PC-9 (cell line): ENCODE results near the gene LTBP4. TPM values are rescaled to one million over a fixed set of nuclear protein-coding genes. Genes with fewer than 3 reads are reported as not detected.

Source experiments
- BruUV-seq: library from RNA; stranded (reverse); fragments of 400-500 nt; replicated peaks from 2 replicates; lab custom pipeline; 2021; lab: Mats Ljungman, UMichigan
- CTCF ChIA-PET: fragments of 300-600 bp; sonication (Branson Sonifier 250); formaldehyde crosslinking; loops from one replicate; lab custom pipeline; 2022; ENCODE audit warnings: antibody characterized with exemption; lab: Charles Lee
- POLR2A ChIA-PET: fragments of 300-600 bp; sonication (Branson Sonifier 250); formaldehyde crosslinking; loops from one replicate; lab custom pipeline; 2022; ENCODE audit warnings: antibody characterized with exemption; ENCODE audit not compliant: unreplicated experiment; lab: Charles Lee
- DNase-seq, 2 experiments: peaks; one replicate each; pipeline versions ENCODE4 v3.0.0 to v3.0.0-alpha.2; 2015 to 2022; ENCODE audit warnings: mixed read lengths in 1 of 2
- H2AFZ ChIP-seq: fragments of 200-600 bp; sonication (generic); 2 replicates; pipeline ENCODE4 v1.8.1; 2017; ENCODE audit warnings: antibody characterized with exemption
- H3F3A ChIP-seq: fragments of 200-600 bp; sonication (generic); 2 replicates; pipeline ENCODE4 v1.8.1; 2017; ENCODE audit warnings: antibody characterized with exemption, mild to moderate bottlenecking, low read depth; ENCODE audit not compliant: insufficient read depth
- H3K27ac ChIP-seq: fragments of 200-600 bp; sonication (generic); 2 replicates; pipeline ENCODE4 v1.6.1; 2016; ENCODE audit warnings: mixed run types
- H3K27me3 ChIP-seq: fragments of 200-600 bp; sonication (generic); 2 replicates; pipeline ENCODE4 v1.6.1; 2016; ENCODE audit warnings: low read depth, mixed run types; ENCODE audit not compliant: insufficient read depth
- H3K36me3 ChIP-seq: fragments of 200-600 bp; sonication (generic); 2 replicates; pipeline ENCODE4 v1.6.1; 2016; ENCODE audit warnings: low read depth, mixed run types
- H3K4me1 ChIP-seq: fragments of 200-600 bp; sonication (generic); replicated peaks from 2 replicates; pipeline ENCODE4 v1.6.1; 2016; ENCODE audit warnings: mixed run types; ENCODE audit not compliant: insufficient read depth
- H3K4me2 ChIP-seq: fragments of 200-600 bp; sonication (generic); 2 replicates; pipeline ENCODE4 v1.6.1; 2017; ENCODE audit warnings: mixed run types
- H3K4me3 ChIP-seq: fragments of 200-600 bp; sonication (generic); 2 replicates; pipeline ENCODE4 v1.6.1; 2016; ENCODE audit warnings: mixed run types
- H3K79me2 ChIP-seq: fragments of 200-600 bp; sonication (generic); 2 replicates; pipeline ENCODE4 v1.6.1; 2017; ENCODE audit warnings: low read depth, mixed run types
- H3K9me2 ChIP-seq: fragments of 200-600 bp; sonication (generic); 2 replicates; pipeline ENCODE4 v1.8.1; 2017; ENCODE audit warnings: mild to moderate bottlenecking; ENCODE audit not compliant: insufficient read depth
- H3K9me3 ChIP-seq: fragments of 200-600 bp; sonication (generic); 2 replicates; pipeline ENCODE4 v1.8.1; 2016; ENCODE audit warnings: low read depth; ENCODE audit not compliant: insufficient read depth
- H4K20me1 ChIP-seq: fragments of 200-600 bp; sonication (generic); 2 replicates; pipeline ENCODE4 v1.8.1; 2017; ENCODE audit not compliant: insufficient read depth
- CTCF ChIP-seq: fragments of 200-600 bp; sonication (generic); conservative IDR thresholded peaks from 2 replicates; pipeline ENCODE4 v1.6.1; 2017; ENCODE audit warnings: mixed run types, antibody characterized with exemption, mild to moderate bottlenecking, moderate library complexity
- EZH2 ChIP-seq: fragments of 200-600 bp; sonication (generic); IDR thresholded peaks from 2 replicates; pipeline ENCODE4 v1.8.0; 2017; ENCODE audit warnings: antibody characterized with exemption, low read depth
- intact Hi-C: fragments of 100-400 bp; cut with micrococcal nuclease; formaldehyde crosslinking; loops from one replicate; pipeline ENCODE4 v1.10.0; 2022; ENCODE audit not compliant: unreplicated experiment
- total RNA-seq: library from RNA; stranded (reverse); gene quantifications from 2 replicates; pipeline ENCODE4 v1.2.3, GENCODE V29; 2021

The LTBP4 gene
- total RNA-seq, 1 experiment from 2014 or later, result 163 TPM

- Histone ChIP-seq H3K79me2 (no peaks in the 10 kb centered on the region), H3K4me1 (no peaks in the 10 kb centered on the region), H2AFZ (no peak overlapping the region), H3K36me3 (peaks cover 6% of the 10 kb centered on the region; the same call in 1 of the 2 replicates), H3K9me3 (no peaks in the 10 kb centered on the region), H3K4me3 (no peak overlapping the region), H3K27me3 (no peaks in the 10 kb centered on the region), H4K20me1 (no peaks in the 10 kb centered on the region; the same call in 1 of the 2 replicates), H3F3A (peaks cover 16% of the 10 kb centered on the region; the same call in 1 of the 2 replicates), H3K9me2 (no peaks in the 10 kb centered on the region), H3K27ac (no peak overlapping the region), H3K4me2 (no peak overlapping the region)
- no peak for TF ChIP-seq EZH2
- DNase-seq, result no peak
- intact Hi-C loops, result no loop called here
- BruUV-seq, result no TSS peak
- ChIA-PET POLR2A (interaction anchor here (0.7 kb wide), 1 partner anchor 11 kb away, joined by 4 read pairs; no protein-coding TSS in a partner anchor), CTCF (no interaction called here)
Measured at GRCh38 chr19:40625406-40626120, 24.4 kb downstream of the LTBP4 start.

GRCh38 chr19:40626918-40627317 lies 25.7 kb downstream of the LTBP4 start:
- no peak for DNase-seq
- Histone ChIP-seq H3K9me2 (no peaks in the 10 kb centered on the region), H3K79me2 (no peaks in the 10 kb centered on the region), H3K27me3 (no peaks in the 10 kb centered on the region), H3K4me1 (no peaks in the 10 kb centered on the region), H4K20me1 (no peaks in the 10 kb centered on the region; the same call in 1 of the 2 replicates), H3K36me3 (no peaks in the 10 kb centered on the region), H2AFZ (no peak overlapping the region), H3K9me3 (no peaks in the 10 kb centered on the region), H3K4me3 (no peak overlapping the region), H3K4me2 (no peak overlapping the region), H3F3A (peaks cover 12% of the 10 kb centered on the region; the same call in 1 of the 2 replicates), H3K27ac (no peak overlapping the region)
- ChIA-PET POLR2A (no interaction called here), CTCF (no interaction called here)
- no peak for TF ChIP-seq EZH2
- TF ChIP-seq CTCF, result no peak
- no TSS peak for BruUV-seq
- intact Hi-C loops, result no loop called here

- Histone ChIP-seq H2AFZ (no peak overlapping the region), H3K4me2 (no peak overlapping the region), H3K9me2 (no peaks in the 10 kb centered on the region), H3K9me3 (no peaks in the 10 kb centered on the region), H3K4me3 (no peak overlapping the region), H3K27ac (no peak overlapping the region), H3K79me2 (no peaks in the 10 kb centered on the region), H3F3A (peaks cover 12% of the 10 kb centered on the region; the same call in 1 of the 2 replicates), H3K36me3 (no peaks in the 10 kb centered on the region), H3K4me1 (no peaks in the 10 kb centered on the region), H3K27me3 (no peaks in the 10 kb centered on the region), H4K20me1 (no peaks in the 10 kb centered on the region; the same call in 1 of the 2 replicates)
- intact Hi-C loops, result no loop called here
- BruUV-seq, result no TSS peak
- ChIA-PET CTCF (no interaction called here), POLR2A (no interaction called here)
- no peak for DNase-seq
- no peak for TF ChIP-seq CTCF
Measured at GRCh38 chr19:40627486-40628279, 26.5 kb downstream of the LTBP4 start.
